Measurements from ENCODE around the gene PGLYRP2.

Gene PGLYRP2

GRCh38 chr19:15423130-15423529 is 56.2 kb downstream of the PGLYRP2 start:
- H3K4me3 ChIP-seq (ENCODE audit: low read length): no peak overlapping the region
- no peak for TF ChIP-seq ZNF274 (IDR thresholded peaks at IDR 0.05; ENCODE audit: low read depth, low read length)

- no peak overlapping the region for H3K4me3 ChIP-seq (ENCODE audit: low read length)
- no peak for TF ChIP-seq ZNF274 (IDR thresholded peaks at IDR 0.05; ENCODE audit: low read depth, low read length)
These were observed 56.8 kb downstream of the PGLYRP2 start for GRCh38 chr19:15422296-15423075.

- TF ChIP-seq ZNF274 (IDR thresholded peaks at IDR 0.05; ENCODE audit: low read depth, low read length): no peak
- no peak overlapping the region for H3K4me3 ChIP-seq (ENCODE audit: low read length)
These were observed 57.5 kb downstream of the PGLYRP2 start for GRCh38 chr19:15421721-15422260.

GRCh38 chr19:15421136-15421695 is 58.1 kb downstream of the PGLYRP2 start:
- TF ChIP-seq ZNF274 (IDR thresholded peaks at IDR 0.05; ENCODE audit: low read depth, low read length): no peak
- no peak overlapping the region for H3K4me3 ChIP-seq (ENCODE audit: low read length)

- H3K4me3 ChIP-seq (ENCODE audit: low read length): no peak overlapping the region
- TF ChIP-seq ZNF274 (IDR thresholded peaks at IDR 0.05; ENCODE audit: low read depth, low read length): no peak
These were observed 59.8 kb downstream of the PGLYRP2 start for GRCh38 chr19:15419413-15420025.

Data from GM08714 (cell line).